T-helper 1 cell treated with Interleukin-12 subunit alpha and Interleukin-12 subunit beta and Interleukin-4 antibody, amounts not matched to agents 30 μg/mL and 1 μg/mL, for 36 hours (primary cell): ENCODE measurements around the gene PEX3.
A peak's percentile ranks its signal among the peaks of the same experiment; 100 is the strongest.
"Not testable (repeated sequence)": the region's sequence is repeated elsewhere in the genome, so short reads cannot be mapped to it uniquely, and the experiment has no call there.

Experiments used
- H3K27ac Mint-ChIP-seq: one replicate; pipeline ENCODE4 v1.8.0; 2021; ENCODE audit warnings: mild to moderate bottlenecking, mixed read lengths
- H3K27me3 Mint-ChIP-seq: one replicate; pipeline ENCODE4 v1.8.0; 2021; ENCODE audit warnings: low read depth, mixed read lengths
- H3K36me3 Mint-ChIP-seq: one replicate; pipeline ENCODE4 v1.8.0; 2021; ENCODE audit warnings: low read depth, mixed read lengths
- H3K4me1 Mint-ChIP-seq: one replicate; pipeline ENCODE4 v1.8.0; 2021; ENCODE audit warnings: low read depth, mixed read lengths
- H3K4me3 Mint-ChIP-seq: one replicate; pipeline ENCODE4 v1.8.0; 2021; ENCODE audit warnings: mild to moderate bottlenecking, moderate library complexity, mixed read lengths
- H3K9me3 Mint-ChIP-seq: one replicate; pipeline ENCODE4 v1.8.0; 2021; ENCODE audit warnings: mixed read lengths

PEX3 gene

DNA sequence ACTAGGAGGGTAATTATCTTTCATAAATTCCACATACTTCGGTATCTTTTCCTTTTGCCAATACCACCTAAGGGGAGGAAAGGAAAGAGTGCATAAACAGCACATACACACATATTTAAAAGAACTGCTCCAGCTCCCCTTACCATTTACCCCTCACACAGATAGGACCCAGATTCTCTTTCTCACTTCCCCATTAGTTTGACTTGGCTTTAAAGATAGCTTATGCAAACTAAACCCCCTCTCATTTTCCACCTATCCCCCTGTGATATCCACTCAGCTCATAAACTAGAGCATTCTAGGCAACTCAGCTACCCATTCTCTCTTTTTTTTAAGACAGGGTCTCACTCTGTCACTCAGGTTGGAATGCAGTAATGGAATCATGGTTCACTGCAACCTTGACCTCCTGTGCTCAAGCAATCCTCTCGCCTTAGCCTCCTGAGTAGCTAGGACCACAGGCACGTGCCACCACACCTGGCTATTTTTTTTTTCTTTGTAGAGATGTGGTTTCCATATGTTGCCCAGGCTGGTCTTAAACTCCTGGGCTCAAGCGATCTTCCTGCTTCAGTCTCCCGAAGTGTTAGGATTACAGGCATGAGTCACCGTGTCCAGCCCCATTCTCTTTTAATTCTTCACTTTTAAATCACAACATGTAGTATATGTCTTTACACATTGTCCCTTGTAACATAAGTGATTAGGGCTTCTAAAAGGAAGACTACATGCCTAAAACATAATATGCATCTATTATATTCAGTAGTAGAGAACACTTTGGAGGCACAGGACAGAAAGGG lies 56.9 kb downstream of the PEX3 start:
- Mint-ChIP-seq H3K36me3 (peaks cover 22% of the 10 kb centered on the region), H3K9me3 (no peaks in the 10 kb centered on the region), H3K27ac (no peak overlapping the region), H3K4me3 (no peak overlapping the region), H3K27me3 (no peaks in the 10 kb centered on the region), H3K4me1 (peaks cover 28% of the 10 kb centered on the region)

- Mint-ChIP-seq H3K36me3 (peaks cover 27% of the 10 kb centered on the region), H3K4me3 (peak overlapping the region; percentile 94), H3K4me1 (peaks cover 37% of the 10 kb centered on the region), H3K27ac (peak overlapping the region; percentile 92)
- H3K9me3 Mint-ChIP-seq, H3K27me3 Mint-ChIP-seq: not testable (repeated sequence)
Measured at GRCh38 chr6:143510326-143510725, 59.7 kb downstream of the PEX3 start.

DNA sequence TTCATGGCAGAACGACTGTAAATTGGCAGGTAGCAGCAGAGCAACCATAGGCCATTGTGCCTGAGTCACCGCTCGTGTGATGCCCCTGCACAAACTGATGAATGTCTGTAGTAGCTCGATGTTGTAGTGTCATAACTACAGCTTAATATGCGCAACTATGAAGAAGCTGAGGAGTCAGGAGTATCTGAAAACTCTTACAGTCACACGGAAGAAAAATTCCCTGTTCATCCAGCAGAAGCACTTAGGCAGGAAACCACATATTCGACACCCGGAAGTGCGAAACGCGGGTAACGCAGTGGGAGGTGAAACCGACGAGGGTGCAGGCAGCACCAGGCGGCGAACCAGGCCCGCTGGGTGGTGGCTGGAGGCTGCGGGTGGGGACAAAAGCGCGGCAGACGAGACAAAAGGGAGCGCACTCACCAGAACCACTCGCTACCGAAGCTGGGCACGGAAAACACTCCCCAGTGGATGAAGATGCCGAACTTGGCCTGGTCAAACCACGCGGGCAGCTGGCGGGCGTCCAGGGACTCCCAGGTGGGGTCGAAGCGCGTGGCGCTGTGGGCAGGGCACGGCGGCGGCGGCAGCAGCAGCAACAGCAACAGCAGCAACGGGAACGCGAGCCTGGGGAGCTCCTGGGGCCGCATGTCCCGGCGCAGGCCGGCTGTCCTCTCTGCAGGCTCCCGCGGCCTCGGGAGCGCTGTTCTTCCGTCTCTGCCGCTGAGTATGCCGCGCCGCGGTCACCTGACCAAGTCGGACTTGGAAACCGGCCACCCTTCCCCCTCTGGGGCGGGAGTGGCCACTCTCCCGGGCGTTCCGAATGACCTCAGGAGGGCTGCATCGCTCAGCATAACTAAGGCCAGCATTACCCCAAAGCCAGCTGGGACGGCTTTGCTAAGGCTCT lies 60.6 kb downstream of the PEX3 start, which contains the start of gene FUCA2:
FUCA2 (minus strand) TSS at position 730 of the 901 bp plus-strand sequence; CDS start at position 644, 86 bp downstream.
- no peaks in the 10 kb centered on the region for H3K9me3 Mint-ChIP-seq
- peak within 1 kb of the TSS; percentile 94 for H3K4me3 Mint-ChIP-seq
- H3K27me3 Mint-ChIP-seq: no peaks in the 10 kb centered on the region
- peaks cover 18% of the 10 kb centered on the region for H3K36me3 Mint-ChIP-seq
- H3K27ac Mint-ChIP-seq: peak within 1 kb of the TSS; percentile 92
- peaks cover 32% of the 10 kb centered on the region for H3K4me1 Mint-ChIP-seq

DNA sequence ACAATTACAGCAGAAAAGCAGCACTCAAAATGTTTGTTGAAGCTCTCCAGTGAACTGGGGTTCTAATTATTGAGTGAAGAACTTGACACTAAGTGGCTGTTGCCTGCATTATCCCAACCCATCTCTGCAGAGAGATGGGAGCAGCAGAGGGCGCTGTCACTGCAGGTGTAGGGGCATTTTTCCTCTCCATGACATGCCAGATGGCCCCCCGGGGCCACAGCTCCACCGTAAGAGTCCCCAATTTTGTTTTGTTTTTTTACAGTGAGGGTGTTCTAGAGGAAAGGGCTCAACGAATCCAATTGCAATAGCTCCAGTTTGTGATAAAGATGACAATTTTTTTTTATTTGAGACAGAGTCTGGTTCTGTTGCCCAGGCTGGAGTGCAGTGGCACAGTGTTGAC lies 62.8 kb downstream of the PEX3 start:
- peaks cover 42% of the 10 kb centered on the region for H3K4me1 Mint-ChIP-seq
- H3K27ac Mint-ChIP-seq: peak overlapping the region; percentile 37
- peaks cover 9% of the 10 kb centered on the region for H3K36me3 Mint-ChIP-seq
- no peaks in the 10 kb centered on the region for H3K9me3 Mint-ChIP-seq
- H3K27me3 Mint-ChIP-seq: no peaks in the 10 kb centered on the region
- H3K4me3 Mint-ChIP-seq: peak overlapping the region; percentile 43

DNA sequence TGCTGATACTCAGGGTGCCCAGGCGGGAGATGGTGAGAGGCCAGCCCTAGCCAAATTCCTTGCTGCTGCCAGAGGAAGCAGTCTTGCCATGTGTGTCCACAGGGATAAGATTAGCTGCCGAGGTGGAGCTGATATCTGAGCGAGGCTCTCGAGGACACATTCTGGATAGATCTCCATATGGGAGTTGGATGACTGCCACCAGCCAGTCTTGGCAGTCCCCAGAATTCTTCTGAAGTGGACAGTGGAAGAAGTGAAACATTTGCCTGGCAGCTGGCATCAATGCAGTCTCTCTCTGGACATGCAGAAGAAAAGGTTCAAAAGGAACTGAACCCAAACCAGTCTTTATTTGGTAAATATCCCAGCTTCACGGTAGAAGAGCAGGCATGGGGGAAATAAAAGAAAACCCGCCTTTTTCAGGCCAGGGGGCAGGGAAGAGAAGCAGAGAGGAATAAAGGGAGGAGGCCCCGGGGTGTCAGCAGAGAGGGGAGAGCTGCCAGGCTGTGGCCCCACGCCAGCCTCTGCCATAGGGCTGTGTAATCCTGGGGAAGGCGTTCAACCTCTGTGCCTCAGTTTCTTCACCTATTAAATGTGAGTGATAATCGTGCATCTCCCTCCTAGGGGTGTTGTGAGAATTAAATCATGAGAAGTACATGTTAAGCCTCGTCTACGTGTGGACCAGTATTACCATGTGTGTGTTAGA lies 64.6 kb downstream of the PEX3 start:
- H3K36me3 Mint-ChIP-seq: peaks cover 11% of the 10 kb centered on the region
- H3K9me3 Mint-ChIP-seq: no peaks in the 10 kb centered on the region

GRCh38 chr6:143515766-143516355 lies 65.3 kb downstream of the PEX3 start:
- H3K27me3 Mint-ChIP-seq: peaks cover 5% of the 10 kb centered on the region
- no peak overlapping the region for H3K27ac Mint-ChIP-seq
- H3K9me3 Mint-ChIP-seq: no peaks in the 10 kb centered on the region
- H3K36me3 Mint-ChIP-seq: peaks cover 11% of the 10 kb centered on the region
- no peak overlapping the region for H3K4me3 Mint-ChIP-seq
- H3K4me1 Mint-ChIP-seq: peaks cover 28% of the 10 kb centered on the region

More for the DNA sequence above, 64.6 kb downstream of the PEX3 start:
- Mint-ChIP-seq H3K27me3 (peaks cover 5% of the 10 kb centered on the region), H3K27ac (no peak overlapping the region), H3K4me1 (peaks cover 31% of the 10 kb centered on the region), H3K4me3 (no peak overlapping the region)

GRCh38 chr6:143516690-143517446 lies 66.3 kb downstream of the PEX3 start:
- Mint-ChIP-seq H3K4me3 (no peak overlapping the region), H3K36me3 (peaks cover 8% of the 10 kb centered on the region), H3K27me3 (peaks cover 5% of the 10 kb centered on the region), H3K27ac (no peak overlapping the region), H3K9me3 (no peaks in the 10 kb centered on the region), H3K4me1 (peaks cover 28% of the 10 kb centered on the region)

DNA sequence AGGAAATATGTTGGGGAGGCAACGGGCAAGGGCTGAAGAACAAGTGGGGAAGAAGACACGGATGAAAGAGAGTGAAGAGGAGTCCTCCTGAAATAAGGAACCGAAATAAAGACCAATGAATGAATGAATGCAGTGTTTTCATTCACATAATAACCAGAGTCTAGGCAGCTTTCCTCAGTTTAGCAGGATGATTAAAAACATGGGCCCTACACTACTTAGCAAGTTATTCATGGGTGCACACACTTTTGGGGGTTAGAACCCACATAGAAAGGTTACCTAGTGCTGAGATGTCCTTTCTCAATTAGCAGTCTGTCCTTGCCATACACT lies 66.8 kb downstream of the PEX3 start:
- H3K27ac Mint-ChIP-seq: no peak overlapping the region
- H3K9me3 Mint-ChIP-seq: no peaks in the 10 kb centered on the region
- H3K4me3 Mint-ChIP-seq: no peak overlapping the region
- peaks cover 5% of the 10 kb centered on the region for H3K27me3 Mint-ChIP-seq
- H3K4me1 Mint-ChIP-seq: peaks cover 26% of the 10 kb centered on the region
- peaks cover 8% of the 10 kb centered on the region for H3K36me3 Mint-ChIP-seq

GRCh38 chr6:143522039-143522600 lies 71.5 kb downstream of the PEX3 start:
- H3K36me3 Mint-ChIP-seq: peaks cover 4% of the 10 kb centered on the region
- H3K27me3 Mint-ChIP-seq: peaks cover 5% of the 10 kb centered on the region
- H3K4me3 Mint-ChIP-seq: no peak overlapping the region
- H3K4me1 Mint-ChIP-seq: peaks cover 7% of the 10 kb centered on the region
- H3K27ac Mint-ChIP-seq: no peak overlapping the region
- peaks cover 9% of the 10 kb centered on the region for H3K9me3 Mint-ChIP-seq

- Mint-ChIP-seq H3K27me3 (no peaks in the 10 kb centered on the region), H3K9me3 (peaks cover 9% of the 10 kb centered on the region), H3K4me1 (peaks cover 13% of the 10 kb centered on the region), H3K4me3 (no peak overlapping the region), H3K36me3 (peaks cover 3% of the 10 kb centered on the region), H3K27ac (no peak overlapping the region)
Measured at GRCh38 chr6:143525356-143525755, 74.8 kb downstream of the PEX3 start.

- Mint-ChIP-seq H3K4me1 (peaks cover 8% of the 10 kb centered on the region), H3K27me3 (no peaks in the 10 kb centered on the region), H3K9me3 (peaks cover 9% of the 10 kb centered on the region), H3K4me3 (no peak overlapping the region), H3K27ac (no peak overlapping the region), H3K36me3 (peaks cover 3% of the 10 kb centered on the region)
Measured at GRCh38 chr6:143527677-143528076, 77.1 kb downstream of the PEX3 start.

DNA sequence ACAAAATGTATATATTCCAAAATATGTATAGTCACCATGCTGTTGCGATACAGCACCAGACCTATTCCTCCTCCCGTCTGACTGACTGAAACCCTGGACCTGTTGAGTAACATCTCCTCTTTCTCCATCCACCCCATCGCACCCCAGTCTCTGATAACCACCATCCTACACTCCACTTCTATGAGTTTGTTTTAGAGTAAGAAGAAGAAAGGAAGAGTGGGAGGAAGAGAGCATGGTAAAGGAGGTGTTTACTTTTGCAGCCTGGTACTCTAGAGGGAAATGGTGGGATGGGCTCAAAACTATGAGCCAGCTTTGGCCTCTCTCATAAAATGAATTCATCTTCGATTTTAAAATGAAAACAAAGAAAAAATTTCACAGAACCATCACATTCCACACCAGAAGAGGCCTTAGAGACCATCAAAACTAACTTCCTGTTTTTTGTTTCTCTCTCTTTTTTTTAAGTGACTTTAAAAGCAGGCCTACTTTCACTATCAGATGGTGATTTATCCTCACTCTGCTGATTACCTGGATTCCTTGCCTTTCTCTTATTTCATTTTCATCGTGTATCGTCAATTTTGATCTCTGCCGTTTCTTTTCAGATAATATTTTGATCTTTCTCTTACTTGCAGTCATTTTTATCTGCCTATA lies 77.7 kb downstream of the PEX3 start:
- Mint-ChIP-seq H3K27ac (peak overlapping the region; percentile 72), H3K36me3 (peaks cover 3% of the 10 kb centered on the region), H3K27me3 (no peaks in the 10 kb centered on the region), H3K4me1 (peaks cover 8% of the 10 kb centered on the region), H3K4me3 (peak overlapping the region; percentile 30), H3K9me3 (peaks cover 9% of the 10 kb centered on the region)

DNA sequence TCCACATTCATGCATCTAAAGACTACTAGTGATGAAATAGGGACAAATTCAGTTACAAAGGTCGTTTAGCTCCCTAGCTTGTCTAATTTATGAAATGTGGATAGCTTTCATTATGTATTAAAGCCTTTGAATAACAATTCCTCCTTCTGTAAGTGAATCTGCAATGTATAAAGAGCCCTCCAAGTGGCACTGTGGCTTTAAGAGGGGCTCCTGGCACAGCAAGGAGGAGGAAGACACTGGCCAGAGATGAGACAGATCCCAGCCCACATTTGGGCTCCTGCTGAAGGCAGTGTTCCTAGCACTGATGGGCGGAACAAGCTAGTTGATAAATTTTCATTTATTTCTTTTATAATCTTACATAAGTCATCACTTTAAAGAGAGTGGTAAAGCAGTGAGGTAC lies 78.5 kb downstream of the PEX3 start:
- no peak overlapping the region for H3K4me3 Mint-ChIP-seq
- H3K27ac Mint-ChIP-seq: no peak overlapping the region
- H3K36me3 Mint-ChIP-seq: peaks cover 2% of the 10 kb centered on the region
- H3K9me3 Mint-ChIP-seq: peaks cover 1% of the 10 kb centered on the region
- peaks cover 8% of the 10 kb centered on the region for H3K4me1 Mint-ChIP-seq
- no peaks in the 10 kb centered on the region for H3K27me3 Mint-ChIP-seq
